HCT116 (cell line): Measurements from ENCODE around the gene MICAL1. TPM values are rescaled to one million over a fixed set of nuclear protein-coding genes. Genes with fewer than 3 reads are reported as not detected.

Source experiments
- ATAC-seq: fragments of 200-7000 bp; cut with Tn5 transposase; 2 replicates; pipeline ENCODE4 v1.9.1; 2020; ENCODE audit warnings: mild to moderate bottlenecking, moderate library complexity
- BruUV-seq: library from RNA; stranded (reverse); fragments of 400-500 nt; replicated peaks from 2 replicates; lab custom pipeline; 2021; lab: Mats Ljungman, UMichigan
- CTCF ChIA-PET: fragments of 300-600 bp; sonication (Branson Sonifier 250); formaldehyde crosslinking; loops from one replicate; lab custom pipeline; 2021; ENCODE audit warnings: antibody characterized with exemption; lab: Charles Lee
- POLR2A ChIA-PET: fragments of 300-600, 350-600 bp; sonication (Branson Sonifier 250); formaldehyde crosslinking; loops from one replicate; lab custom pipeline; 2021; ENCODE audit warnings: antibody characterized with exemption; lab: Charles Lee
- RAD21 ChIA-PET, 2 experiments: fragments of 300-600 bp; sonication (Branson Sonifier 250); formaldehyde crosslinking; loops; one replicate each; lab custom pipeline; 2023; ENCODE audit warnings: low total read pairs in 2 of 2; ENCODE audit not compliant: uncharacterized antibody in 2 of 2, unreplicated experiment in 2 of 2, low non-redundant PET in 1 of 2; lab: Charles Lee
- DNase-seq: peaks from one replicate; pipeline ENCODE4 v3.0.0-alpha.2; 2010; ENCODE audit warnings: low read depth, low spot score
- H2AFZ ChIP-seq: fragments of 200-600 bp; shearing (Covaris generic), sonication (generic); 2 replicates; pipeline ENCODE4 v1.6.1; 2017; ENCODE audit warnings: low read depth, mixed run types, mixed read lengths, antibody characterized with exemption, low read length; ENCODE audit not compliant: poor library complexity, severe bottlenecking
- H3K27ac ChIP-seq: 2 replicates; pipeline ENCODE4 v1.5.1; 2012; ENCODE audit warnings: low read depth, low read length
- H3K27me3 ChIP-seq: fragments of 200-600 bp; sonication (generic); 2 replicates; pipeline ENCODE4 v1.6.1; 2016; ENCODE audit warnings: mixed run types, low read length, mixed read lengths; ENCODE audit not compliant: insufficient read depth
- H3K36me3 ChIP-seq, 2 experiments: fragments of 200-500 bp in 1 of 2; fragments of 200-600 bp in 1 of 2; sonication (Bioruptor generic) in 1 of 2; sonication (generic) in 1 of 2; 2 replicates each; pipeline versions ENCODE4 v1.5.1 to v1.6.1; 2014 to 2016; ENCODE audit warnings: low read length in 2 of 2, inconsistent platforms in 1 of 2, mixed read lengths in 1 of 2, mixed run types in 1 of 2; ENCODE audit not compliant: insufficient read depth in 2 of 2, control insufficient read depth in 1 of 2
- H3K4me1 ChIP-seq, 2 experiments: fragments of 200-600 bp in 1 of 2; sonication (generic) in 1 of 2; 2 replicates each; pipeline versions ENCODE4 v1.5.1 to v1.6.1; 2012 to 2017; ENCODE audit warnings: low read length in 2 of 2, inconsistent platforms in 1 of 2, mild to moderate bottlenecking in 1 of 2, mixed read lengths in 1 of 2, mixed run types in 1 of 2, moderate library complexity in 1 of 2; ENCODE audit not compliant: insufficient read depth in 2 of 2, control insufficient read depth in 1 of 2
- H3K4me2 ChIP-seq: fragments of 200-600 bp; sonication (generic); 2 replicates; pipeline ENCODE4 v1.6.1; 2017; ENCODE audit warnings: mixed run types, low read length, mixed read lengths
- H3K4me3 ChIP-seq, 2 experiments: fragments of 200-600 bp in 1 of 2; sonication (generic) in 1 of 2; replicated peaks in 1 of 2; 2 replicates each; pipeline ENCODE4 v1.5.1; 2011 to 2016; ENCODE audit warnings: low read length in 2 of 2, control low read depth in 1 of 2, low read depth in 1 of 2, mild to moderate bottlenecking in 1 of 2, mixed read lengths in 1 of 2, mixed run types in 1 of 2
- H3K79me2 ChIP-seq: fragments of 200-600 bp; sonication (generic); 2 replicates; pipeline ENCODE4 v1.6.1; 2017; ENCODE audit warnings: mild to moderate bottlenecking, mixed run types, low read length, moderate library complexity, mixed read lengths; ENCODE audit not compliant: insufficient read depth
- H3K9ac ChIP-seq: fragments of 200-600 bp; sonication (generic); 2 replicates; pipeline ENCODE4 v1.6.1; 2016; ENCODE audit warnings: low read length, mixed read lengths
- H3K9me2 ChIP-seq: fragments of 200-600 bp; sonication (generic), shearing (Covaris generic); 2 replicates; pipeline ENCODE4 v1.6.1; 2017; ENCODE audit warnings: mixed run types, mild to moderate bottlenecking, moderate library complexity; ENCODE audit not compliant: insufficient read depth
- H3K9me3 ChIP-seq, 2 experiments: fragments of 200-500 bp in 1 of 2; fragments of 200-600 bp in 1 of 2; sonication (Bioruptor generic) in 1 of 2; sonication (generic) in 1 of 2; 2 replicates each; pipeline ENCODE4 v1.6.1; 2014 to 2017; ENCODE audit warnings: low read length in 2 of 2, mixed read lengths in 2 of 2, inconsistent platforms in 1 of 2, low read depth in 1 of 2, mild to moderate bottlenecking in 1 of 2, mixed run types in 1 of 2, moderate library complexity in 1 of 2; ENCODE audit not compliant: control insufficient read depth in 1 of 2, insufficient read depth in 1 of 2
- H4K20me1 ChIP-seq: fragments of 200-600 bp; sonication (generic), shearing (Covaris generic); 2 replicates; pipeline ENCODE4 v1.6.1; 2017; ENCODE audit warnings: mixed run types, mild to moderate bottlenecking, moderate library complexity; ENCODE audit not compliant: insufficient read depth
- CBX3 ChIP-seq: IDR thresholded peaks from 2 replicates; pipeline ENCODE4 v1.6.1; 2012; ENCODE audit warnings: low read depth
- CEBPB ChIP-seq: IDR thresholded peaks from 2 replicates; pipeline ENCODE4 v1.6.1; 2012; ENCODE audit warnings: low read depth
- EZH2phosphoT487 ChIP-seq: fragments of 200-600 bp; IDR thresholded peaks from 2 replicates; pipeline ENCODE4 v1.6.1; 2018; ENCODE audit warnings: antibody characterized with exemption, borderline replicate concordance
- POLR2A ChIP-seq: IDR thresholded peaks from 2 replicates; pipeline ENCODE4 v1.7.0; 2011; ENCODE audit warnings: borderline replicate concordance; ENCODE audit not compliant: insufficient read depth, insufficient read length; ENCODE audit errors: extremely low read depth
- POLR2AphosphoS5 ChIP-seq: IDR thresholded peaks from 2 replicates; pipeline ENCODE4 v1.6.1; 2011; ENCODE audit warnings: mild to moderate bottlenecking, low read depth, low read length, moderate library complexity
- SIN3A ChIP-seq: IDR thresholded peaks from 2 replicates; pipeline ENCODE4 v1.6.1; 2012; ENCODE audit warnings: low read depth
- SRF ChIP-seq: IDR thresholded peaks from 2 replicates; pipeline ENCODE4 v1.6.1; 2012; ENCODE audit warnings: low read depth
- TCF7L2 ChIP-seq: IDR thresholded peaks from 2 replicates; pipeline ENCODE4 v1.7.0; 2011; ENCODE audit warnings: borderline replicate concordance, inconsistent platforms; ENCODE audit not compliant: insufficient read depth, insufficient read length; ENCODE audit errors: extremely low read depth
- YY1 ChIP-seq: IDR thresholded peaks from 2 replicates; pipeline ENCODE4 v1.6.1; 2011; ENCODE audit warnings: low read length, low read depth, moderate library complexity, mild to moderate bottlenecking; ENCODE audit not compliant: insufficient replicate concordance; ENCODE audit errors: extremely low read depth
- ZFX ChIP-seq: fragments of 450-650 bp; IDR thresholded peaks from 2 replicates; pipeline ENCODE4 v1.6.1; 2017
- ZNF274 ChIP-seq: fragments of 200-500 bp; sonication (Bioruptor generic); IDR thresholded peaks from 2 replicates; pipeline ENCODE4 v1.6.1; 2014; ENCODE audit warnings: mild to moderate bottlenecking, low read depth, low read length, inconsistent platforms
- intact Hi-C: fragments of 100-400 bp; cut with micrococcal nuclease; formaldehyde crosslinking; loops from 2 replicates; pipeline ENCODE4 v1.10.0; 2022
- total RNA-seq: library from RNA; stranded (reverse); gene quantifications from one replicate; pipeline ENCODE4 v1.2.1, GENCODE V29; 2021; ENCODE audit not compliant: unreplicated experiment
- TF ChIP-seq, protein P1 (sequence below): IDR thresholded peaks from 2 replicates; pipeline ENCODE4 v1.6.1; 2012
- TF ChIP-seq, protein P2 (sequence below): IDR thresholded peaks from 2 replicates; pipeline ENCODE4 v1.6.1; 2011; ENCODE audit warnings: mild to moderate bottlenecking, low read length, moderate library complexity; ENCODE audit not compliant: insufficient replicate concordance; ENCODE audit errors: extremely low read depth
- TF ChIP-seq, protein P3 (sequence below): IDR thresholded peaks from 2 replicates; pipeline ENCODE4 v1.6.1; 2012

The MICAL1 gene
- total RNA-seq, 1 experiment from 2014 or later, result 23.9 TPM

DNA sequence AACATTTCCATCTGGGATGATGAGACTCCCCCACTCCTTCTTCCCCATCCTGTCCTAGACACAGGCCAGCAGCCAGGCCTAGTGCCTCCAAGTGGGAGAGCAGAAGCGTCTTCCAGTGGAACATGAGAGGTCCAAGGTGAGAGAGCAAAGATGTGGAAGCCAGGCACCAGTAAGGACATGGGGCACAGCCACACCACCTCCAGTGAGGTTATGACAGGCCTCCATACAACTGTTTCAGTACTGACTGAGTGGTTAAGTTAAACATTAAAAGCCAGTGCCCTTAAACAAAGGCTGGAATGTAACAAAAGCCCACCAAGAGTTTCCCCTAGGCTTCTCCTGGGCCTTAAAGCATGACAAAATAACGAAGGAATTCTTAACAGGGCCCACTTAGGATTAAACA, 22.2 kb upstream of the MICAL1 start:
- Histone ChIP-seq H3K79me2 (peaks cover 95% of the 10 kb centered on the region), H3K27me3 (no peaks in the 10 kb centered on the region), H4K20me1 (no peaks in the 10 kb centered on the region), H3K4me1 (peaks cover 4 to 6% of the 10 kb centered on the region in 2 experiments; a peak in 2 of 4 replicates), H3K9ac (no peak overlapping the region), H3K9me3 (no peaks in the 10 kb centered on the region), H3K4me2 (no peak overlapping the region)
- no TSS peak for BruUV-seq
- RAD21 ChIA-PET, result no interaction called here
- TF ChIP-seq POLR2AphosphoS5 (no peak), CBX3 (no peak), EZH2phosphoT487 (no peak)
- TF ChIP-seq, all 23 proteins: peak for 0
- Histone ChIP-seq H2AFZ (no peak overlapping the region), H3K9me2 (no peaks in the 10 kb centered on the region), H3K4me3 (no peak overlapping the region), H3K27ac (no peak overlapping the region), H3K36me3 (peaks cover 40 to 50% of the 10 kb centered on the region in 2 experiments)
- ATAC-seq (no peak), DNase-seq (no peak)
- intact Hi-C loops, result no loop called here
- CTCF ChIA-PET, result no interaction called here
- POLR2A ChIA-PET, result no interaction called here

DNA sequence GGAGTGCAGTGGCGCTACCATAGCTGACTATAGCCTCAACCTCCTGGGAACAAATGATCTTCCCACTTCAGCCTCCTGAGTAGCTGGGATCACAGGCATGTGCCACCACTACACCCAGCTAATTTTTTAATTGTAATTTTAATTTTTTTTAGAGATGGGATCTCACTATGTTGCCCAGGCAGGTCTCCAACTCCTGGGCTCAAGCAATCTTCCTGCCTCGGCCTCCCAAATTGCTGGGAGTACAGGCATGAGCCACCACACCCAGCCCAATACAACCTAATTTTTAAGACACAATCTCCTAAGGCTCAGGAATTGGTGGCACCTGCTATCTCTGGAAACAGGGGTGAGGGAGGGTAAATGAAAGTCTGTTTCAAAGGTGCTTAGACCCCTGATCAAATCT, 21.6 kb upstream of the MICAL1 start:
- ATAC-seq, result no peak
- no peak for DNase-seq
- POLR2A ChIA-PET, result no interaction called here
- Histone ChIP-seq H4K20me1 (no peaks in the 10 kb centered on the region), H3K27ac (no peak overlapping the region)
- RAD21 ChIA-PET, result no interaction called here
- no peak for TF ChIP-seq SIN3A
- TF ChIP-seq YY1, result no peak
- no peak for TF ChIP-seq ZNF274
- no peak for TF ChIP-seq SRF
- TF ChIP-seq ZFX, result no peak
- no peak for TF ChIP-seq TCF7L2
- TF ChIP-seq, protein P1, sequence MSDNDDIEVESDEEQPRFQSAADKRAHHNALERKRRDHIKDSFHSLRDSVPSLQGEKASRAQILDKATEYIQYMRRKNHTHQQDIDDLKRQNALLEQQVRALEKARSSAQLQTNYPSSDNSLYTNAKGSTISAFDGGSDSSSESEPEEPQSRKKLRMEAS, result no peak
- TF ChIP-seq POLR2AphosphoS5, result no peak
- TF ChIP-seq, protein P2, sequence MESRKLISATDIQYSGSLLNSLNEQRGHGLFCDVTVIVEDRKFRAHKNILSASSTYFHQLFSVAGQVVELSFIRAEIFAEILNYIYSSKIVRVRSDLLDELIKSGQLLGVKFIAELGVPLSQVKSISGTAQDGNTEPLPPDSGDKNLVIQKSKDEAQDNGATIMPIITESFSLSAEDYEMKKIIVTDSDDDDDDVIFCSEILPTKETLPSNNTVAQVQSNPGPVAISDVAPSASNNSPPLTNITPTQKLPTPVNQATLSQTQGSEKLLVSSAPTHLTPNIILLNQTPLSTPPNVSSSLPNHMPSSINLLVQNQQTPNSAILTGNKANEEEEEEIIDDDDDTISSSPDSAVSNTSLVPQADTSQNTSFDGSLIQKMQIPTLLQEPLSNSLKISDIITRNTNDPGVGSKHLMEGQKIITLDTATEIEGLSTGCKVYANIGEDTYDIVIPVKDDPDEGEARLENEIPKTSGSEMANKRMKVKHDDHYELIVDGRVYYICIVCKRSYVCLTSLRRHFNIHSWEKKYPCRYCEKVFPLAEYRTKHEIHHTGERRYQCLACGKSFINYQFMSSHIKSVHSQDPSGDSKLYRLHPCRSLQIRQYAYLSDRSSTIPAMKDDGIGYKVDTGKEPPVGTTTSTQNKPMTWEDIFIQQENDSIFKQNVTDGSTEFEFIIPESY, result no peak
- no peak for TF ChIP-seq CEBPB
- TF ChIP-seq, protein P3, sequence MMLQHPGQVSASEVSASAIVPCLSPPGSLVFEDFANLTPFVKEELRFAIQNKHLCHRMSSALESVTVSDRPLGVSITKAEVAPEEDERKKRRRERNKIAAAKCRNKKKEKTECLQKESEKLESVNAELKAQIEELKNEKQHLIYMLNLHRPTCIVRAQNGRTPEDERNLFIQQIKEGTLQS, result no peak
- no peak for TF ChIP-seq POLR2A
- TF ChIP-seq, all 23 proteins: peak for 0
- Histone ChIP-seq H3K4me3 (no peak overlapping the region), H3K4me2 (no peak overlapping the region), H3K4me1 (peaks cover 4% of the 10 kb centered on the region in 2 experiments; a peak in 2 of 4 replicates), H3K9ac (no peak overlapping the region), H2AFZ (no peak overlapping the region), H3K27me3 (no peaks in the 10 kb centered on the region), H3K36me3 (peaks cover 42 to 51% of the 10 kb centered on the region in 2 experiments), H3K79me2 (peaks cover 92% of the 10 kb centered on the region), H3K9me3 (no peaks in the 10 kb centered on the region), H3K9me2 (no peaks in the 10 kb centered on the region)
- CTCF ChIA-PET, result no interaction called here
- intact Hi-C loops, result no loop called here
- no TSS peak for BruUV-seq
